ENCODE data around the gene GPX3. TPM values are rescaled to one million over a fixed set of nuclear protein-coding genes. Genes with fewer than 3 reads are reported as not detected.
A peak's percentile ranks its signal among the peaks of the same experiment; 100 is the strongest.

GPX3 gene
- total and polyA plus RNA-seq, 10 donors = 78.7 to 886 (median 303) TPM

DNA sequence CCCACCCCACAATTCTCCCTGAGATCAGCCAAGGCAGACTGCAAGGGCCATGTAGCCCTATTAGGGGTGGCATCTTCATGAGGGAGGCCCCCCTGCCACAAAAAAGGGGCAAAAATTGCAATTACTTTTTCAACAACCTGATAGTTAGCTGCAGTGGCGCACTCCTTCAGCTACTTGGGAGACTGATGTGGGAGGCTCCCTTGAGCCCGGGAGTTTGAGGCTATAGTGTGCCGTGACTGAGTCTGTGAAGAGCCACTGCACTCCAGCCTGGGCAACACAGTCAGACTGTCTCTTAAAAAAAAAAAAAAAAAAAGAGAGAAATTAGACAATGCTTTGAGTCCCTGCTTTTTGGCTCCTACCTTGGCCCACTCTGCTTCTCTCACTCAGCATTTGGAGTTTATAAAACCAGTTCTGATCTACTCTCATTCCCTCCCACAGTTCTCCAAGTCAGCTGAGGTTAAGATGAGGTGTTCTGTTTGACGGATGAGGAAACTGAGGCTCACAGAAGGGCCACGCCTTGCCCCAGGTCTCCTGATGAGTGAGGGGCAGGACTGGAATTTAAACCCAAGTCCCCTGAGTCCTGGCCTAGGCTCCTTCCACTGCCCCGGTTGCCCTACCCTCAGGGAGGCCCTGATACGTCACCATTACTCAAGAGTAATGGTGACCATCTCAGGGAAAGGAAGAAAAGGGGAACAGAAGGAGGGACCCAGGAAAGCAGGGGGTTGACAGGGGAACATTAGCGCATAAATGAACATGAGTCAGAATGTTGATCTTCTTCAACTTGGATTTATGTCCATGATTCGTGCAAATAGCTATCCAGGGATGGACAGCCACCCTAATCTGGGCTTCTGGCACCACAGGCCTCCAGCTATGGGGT is 9.0 kb downstream of the GPX3 start:
- Histone ChIP-seq H3K4me3 (no peak overlapping the region), H3K36me3 (peaks cover 0 to 100% (median 82%) of the 10 kb centered on the region in 6 donors), H3K27me3 (replicated peaks in 1 of 7) (no peaks in the 10 kb centered on the region), H3K27ac (peak overlapping the region in 7 of 8 donors; percentile 43 to 89 (median 85)), H3K9me3 (no peaks in the 10 kb centered on the region), H3K4me1 (peaks cover 5 to 62% (median 34%) of the 10 kb centered on the region in 6 donors)
- intact Hi-C loops (cut with DNase I; ENCODE audit: low total_unique reads) = no loop called here
- TF ChIP-seq POLR2A (IDR thresholded peaks at IDR 0.05) = no peak
- TF ChIP-seq POLR2AphosphoS5 (IDR thresholded peaks at IDR 0.05) = peak in 2 of 3 donors; percentile 31 to 32
- DNase-seq = no peak
- WGBS, 5 donors = 83 to 95% (median 93%) methylated on average over 9 of the region's 9 CpGs

DNA sequence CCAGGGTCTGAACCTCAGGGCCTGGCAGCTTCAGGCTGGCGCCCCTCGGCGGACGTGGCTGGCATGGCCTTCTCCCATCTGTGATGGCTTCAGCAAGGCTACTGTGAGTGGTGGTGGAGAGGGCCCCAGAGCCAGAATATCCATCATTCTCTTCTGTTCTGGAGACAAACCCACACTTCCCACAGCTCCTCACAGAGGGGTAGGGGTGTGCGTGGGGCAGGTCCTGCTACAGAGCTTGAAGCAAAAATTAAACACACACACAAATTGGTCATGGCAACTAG is 9.6 kb downstream of the GPX3 start:
- no peak for DNase-seq
- TF ChIP-seq POLR2AphosphoS5 (IDR thresholded peaks at IDR 0.05) = peak in 2 of 3 donors; percentile 57 to 88
- no peak for TF ChIP-seq POLR2A (IDR thresholded peaks at IDR 0.05)
- TF ChIP-seq, protein P1, sequence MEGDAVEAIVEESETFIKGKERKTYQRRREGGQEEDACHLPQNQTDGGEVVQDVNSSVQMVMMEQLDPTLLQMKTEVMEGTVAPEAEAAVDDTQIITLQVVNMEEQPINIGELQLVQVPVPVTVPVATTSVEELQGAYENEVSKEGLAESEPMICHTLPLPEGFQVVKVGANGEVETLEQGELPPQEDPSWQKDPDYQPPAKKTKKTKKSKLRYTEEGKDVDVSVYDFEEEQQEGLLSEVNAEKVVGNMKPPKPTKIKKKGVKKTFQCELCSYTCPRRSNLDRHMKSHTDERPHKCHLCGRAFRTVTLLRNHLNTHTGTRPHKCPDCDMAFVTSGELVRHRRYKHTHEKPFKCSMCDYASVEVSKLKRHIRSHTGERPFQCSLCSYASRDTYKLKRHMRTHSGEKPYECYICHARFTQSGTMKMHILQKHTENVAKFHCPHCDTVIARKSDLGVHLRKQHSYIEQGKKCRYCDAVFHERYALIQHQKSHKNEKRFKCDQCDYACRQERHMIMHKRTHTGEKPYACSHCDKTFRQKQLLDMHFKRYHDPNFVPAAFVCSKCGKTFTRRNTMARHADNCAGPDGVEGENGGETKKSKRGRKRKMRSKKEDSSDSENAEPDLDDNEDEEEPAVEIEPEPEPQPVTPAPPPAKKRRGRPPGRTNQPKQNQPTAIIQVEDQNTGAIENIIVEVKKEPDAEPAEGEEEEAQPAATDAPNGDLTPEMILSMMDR (IDR thresholded peaks at IDR 0.05 in 8 of 11, conservative IDR thresholded peaks at IDR 0.05 in 3 of 11) = no peak
- 81 to 94% (median 89%) methylated on average over 1 to 5 of the region's 5 CpGs for WGBS, 5 donors
- Histone ChIP-seq H3K27ac (peak overlapping the region in 7 of 8 donors; percentile 43 to 89 (median 85)), H3K9me3 (no peaks in the 10 kb centered on the region), H3K4me1 (peaks cover 2 to 57% (median 29%) of the 10 kb centered on the region in 6 donors), H3K36me3 (peaks cover 0 to 100% (median 88%) of the 10 kb centered on the region in 6 donors), H3K4me3 (no peak overlapping the region), H3K27me3 (replicated peaks in 1 of 7) (no peaks in the 10 kb centered on the region)
- intact Hi-C loops (cut with DNase I; ENCODE audit: low total_unique reads) = no loop called here

DNA sequence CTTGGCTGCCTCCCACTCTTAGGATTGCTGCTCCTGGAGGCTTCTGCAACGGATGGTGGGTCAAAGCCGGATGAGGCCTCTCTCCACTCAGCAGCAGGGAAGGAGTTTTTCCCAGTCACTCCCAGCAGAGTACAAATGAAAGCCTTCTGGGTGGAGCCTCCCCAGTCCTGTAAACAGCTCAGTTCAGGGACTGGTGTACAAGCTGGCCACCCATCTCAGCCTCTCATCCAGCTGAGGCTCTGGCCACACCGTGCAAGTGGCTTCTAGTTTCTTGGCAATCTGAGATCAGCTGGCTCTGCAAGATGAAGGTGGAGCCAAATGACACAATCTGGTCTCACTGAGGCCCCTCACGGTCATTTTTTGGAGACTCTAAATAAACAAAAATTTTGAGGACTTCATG is 10.0 kb downstream of the GPX3 start:
- DNase-seq = no peak
- H3K27ac ChIP-seq = peak overlapping the region in 6 of 8 donors; percentile 43 to 89 (median 86)
- 73 to 96% (median 83%) methylated on average over 4 of the region's 4 CpGs for WGBS, 5 donors
- H3K4me1 ChIP-seq = peaks cover 2 to 53% (median 25%) of the 10 kb centered on the region in 6 donors
- intact Hi-C loops (cut with DNase I; ENCODE audit: low total_unique reads) = no loop called here
- H3K36me3 ChIP-seq = peaks cover 0 to 100% (median 92%) of the 10 kb centered on the region in 6 donors
- no peaks in the 10 kb centered on the region for H3K27me3 ChIP-seq (replicated peaks in 1 of 7)
- TF ChIP-seq, protein P1 (IDR thresholded peaks at IDR 0.05 in 8 of 11, conservative IDR thresholded peaks at IDR 0.05 in 3 of 11) = no peak
- peak in 2 of 3 donors; percentile 43 to 59 for TF ChIP-seq POLR2AphosphoS5 (IDR thresholded peaks at IDR 0.05)
- H3K4me3 ChIP-seq = no peak overlapping the region
- no peaks in the 10 kb centered on the region for H3K9me3 ChIP-seq

DNA sequence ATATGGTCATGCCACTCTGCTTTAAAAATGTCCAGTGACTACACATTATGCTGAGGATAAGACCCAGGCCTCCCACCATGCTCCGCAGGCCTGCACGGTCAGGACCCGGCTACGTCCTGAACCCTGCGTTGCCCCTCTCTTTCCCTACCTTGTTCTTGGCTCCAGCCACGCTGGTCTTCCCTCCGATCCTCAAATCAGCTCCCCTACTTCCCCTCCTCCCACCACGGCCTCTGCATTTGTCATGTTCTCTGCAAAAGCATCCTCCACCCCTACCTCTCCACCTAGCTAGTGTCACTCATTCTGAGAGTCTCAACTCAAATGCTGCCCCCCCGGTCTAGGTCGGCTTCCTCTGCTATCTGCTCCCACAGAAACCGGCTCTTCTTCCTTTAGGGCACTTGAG is 11.2 kb downstream of the GPX3 start:
- no peaks in the 10 kb centered on the region for H3K9me3 ChIP-seq
- H3K27ac ChIP-seq = peak overlapping the region in 3 of 8 donors; percentile 84 to 88 (median 85)
- H3K36me3 ChIP-seq = peaks cover 0 to 100% (median 97%) of the 10 kb centered on the region in 6 donors
- 92 to 97% (median 94%) methylated on average over 11 of the region's 11 CpGs for WGBS, 5 donors
- peaks cover 2 to 42% (median 19%) of the 10 kb centered on the region in 6 donors for H3K4me1 ChIP-seq
- H3K27me3 ChIP-seq (replicated peaks in 1 of 7) = no peaks in the 10 kb centered on the region
- TF ChIP-seq POLR2AphosphoS5 (IDR thresholded peaks at IDR 0.05) (peak; percentile 34 to 79 (median 52)), POLR2A (IDR thresholded peaks at IDR 0.05) (no peak)
- DNase-seq = no peak
- intact Hi-C loops (cut with DNase I; ENCODE audit: low total_unique reads) = no loop called here
- no peak overlapping the region for H3K4me3 ChIP-seq

All from spleen (tissue), 11 donors.